OCI-LY7 (cell line): ENCODE results near the gene NENF. TPM values are rescaled to one million over a fixed set of nuclear protein-coding genes. Genes with fewer than 3 reads are reported as not detected.
"Not testable (repeated sequence)": the region's sequence is repeated elsewhere in the genome, so short reads cannot be mapped to it uniquely, and the experiment has no call there.

Experiments
- BruUV-seq: library from RNA; stranded (reverse); fragments of 400-500 nt; replicated peaks from 2 replicates; lab custom pipeline; 2021; lab: Mats Ljungman, UMichigan
- CTCF ChIA-PET: fragments of 300-600 bp; sonication (Branson Sonifier 250); formaldehyde crosslinking; loops from one replicate; lab custom pipeline; 2022; ENCODE audit warnings: antibody characterized with exemption; ENCODE audit not compliant: unreplicated experiment; lab: Charles Lee
- POLR2A ChIA-PET: fragments of 300-600 bp; sonication (Branson Sonifier 250); formaldehyde crosslinking; loops from one replicate; lab custom pipeline; 2022; ENCODE audit warnings: antibody characterized with exemption; lab: Charles Lee
- DNase-seq: peaks from one replicate; pipeline ENCODE4 v3.0.0-alpha.2; 2015; ENCODE audit warnings: low spot score
- H2AFZ ChIP-seq: fragments of 200-600 bp; sonication (generic), shearing (Covaris generic); 2 replicates; pipeline ENCODE4 v1.6.1; 2014; ENCODE audit warnings: mild to moderate bottlenecking, antibody characterized with exemption, low read length, moderate library complexity
- H3K27ac ChIP-seq: fragments of 200-600 bp; sonication (generic); 2 replicates; pipeline ENCODE4 v1.5.1; 2014; ENCODE audit warnings: mixed run types, low read depth, mild to moderate bottlenecking, moderate library complexity, low read length, inconsistent platforms; ENCODE audit not compliant: poor library complexity, severe bottlenecking
- H3K36me3 ChIP-seq: fragments of 200-600 bp; sonication (generic); 2 replicates; pipeline ENCODE4 v1.6.1; 2014; ENCODE audit warnings: mild to moderate bottlenecking, antibody characterized with exemption, low read length, moderate library complexity, mixed read lengths; ENCODE audit not compliant: insufficient read depth
- H3K4me1 ChIP-seq: fragments of 200-600 bp; sonication (generic); 2 replicates; pipeline ENCODE4 v1.5.1; 2014; ENCODE audit warnings: mild to moderate bottlenecking, low read length; ENCODE audit not compliant: insufficient read depth, poor library complexity, severe bottlenecking
- H3K4me2 ChIP-seq: fragments of 200-600 bp; sonication (generic); 2 replicates; pipeline ENCODE4 v1.6.1; 2014; ENCODE audit warnings: mild to moderate bottlenecking, low read length
- H3K4me3 ChIP-seq: fragments of 200-600 bp; sonication (generic); 2 replicates; pipeline ENCODE4 v1.5.1; 2014; ENCODE audit warnings: mild to moderate bottlenecking, low read depth, low read length; ENCODE audit not compliant: poor library complexity, severe bottlenecking
- H3K79me2 ChIP-seq: fragments of 200-600 bp; sonication (generic); 2 replicates; pipeline ENCODE4 v1.6.1; 2016; ENCODE audit warnings: low read depth, mild to moderate bottlenecking, low read length, moderate library complexity, mixed read lengths; ENCODE audit not compliant: insufficient read depth
- H3K9me2 ChIP-seq: fragments of 200-600 bp; sonication (generic); 2 replicates; pipeline ENCODE4 v1.6.1; 2016; ENCODE audit warnings: mild to moderate bottlenecking, low read length, mixed read lengths; ENCODE audit not compliant: insufficient read depth
- H3K9me3 ChIP-seq: fragments of 200-600 bp; sonication (generic); 2 replicates; pipeline ENCODE4 v1.6.1; 2014; ENCODE audit warnings: mild to moderate bottlenecking, mixed run types, low read length, mixed read lengths
- H4K20me1 ChIP-seq: fragments of 200-600 bp; sonication (generic); 2 replicates; pipeline ENCODE4 v1.6.1; 2014; ENCODE audit warnings: mild to moderate bottlenecking, antibody characterized with exemption, low read length, moderate library complexity, mixed read lengths; ENCODE audit not compliant: insufficient read depth
- EZH2phosphoT487 ChIP-seq: fragments of 200-600 bp; sonication (generic); IDR thresholded peaks from 2 replicates; pipeline ENCODE4 v1.6.1; 2018; ENCODE audit warnings: low read depth, borderline replicate concordance, mild to moderate bottlenecking, mixed run types, antibody characterized with exemption, low read length, moderate library complexity, mixed read lengths
- intact Hi-C: fragments of 100-400 bp; cut with micrococcal nuclease; formaldehyde crosslinking; loops from one replicate; pipeline ENCODE4 v1.10.0; 2022; ENCODE audit not compliant: unreplicated experiment
- total RNA-seq, 2 experiments: library from RNA; depleted of rRNA in 1 of 2; stranded (reverse); fragments of >200 nt in 1 of 2; shearing (Covaris generic) in 1 of 2; gene quantifications; 2 replicates each; pipeline ENCODE4 v1.2.3, GENCODE V29; 2014 to 2022
- TF ChIP-seq, protein P1 (sequence below): fragments of 200-600 bp; sonication (generic); conservative IDR thresholded peaks from 2 replicates; pipeline ENCODE4 v1.5.1; 2014; ENCODE audit warnings: mild to moderate bottlenecking, antibody characterized with exemption, low read length, moderate library complexity, mixed read lengths

NENF gene
- total RNA-seq, 2 experiments from 2014 or later: 12.7 to 15.5 TPM

DNA sequence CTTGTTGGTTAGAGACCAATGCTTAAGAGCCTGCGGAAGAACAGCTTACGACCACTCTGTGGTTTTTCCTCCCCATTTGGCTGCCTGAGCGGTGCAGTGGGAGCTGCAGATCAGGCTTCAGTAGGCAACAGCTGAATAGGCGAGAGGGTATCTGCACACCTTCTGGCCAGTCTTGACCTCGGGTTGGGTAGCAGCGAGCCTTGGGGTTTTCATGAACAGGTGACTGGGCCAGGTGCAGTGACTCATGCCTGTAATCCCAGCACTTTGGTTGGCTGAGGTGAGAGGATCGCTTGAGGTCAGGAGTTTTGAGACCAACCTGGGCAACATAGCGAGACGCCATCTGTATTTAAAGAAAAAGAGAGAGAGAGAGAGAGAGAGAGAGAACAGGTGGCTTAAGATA lies 41.0 kb downstream of the NENF start:
- Histone ChIP-seq H3K4me3 (no peak overlapping the region), H3K9me2 (no peaks in the 10 kb centered on the region), H3K79me2 (no peaks in the 10 kb centered on the region), H4K20me1 (no peaks in the 10 kb centered on the region), H2AFZ (no peak overlapping the region), H3K36me3 (no peaks in the 10 kb centered on the region), H3K9me3 (no peaks in the 10 kb centered on the region), H3K27ac (no peak overlapping the region), H3K4me1 (no peaks in the 10 kb centered on the region), H3K4me2 (no peak overlapping the region)
- DNase-seq: no peak
- ChIA-PET CTCF (no interaction called here), POLR2A (no interaction called here)
- intact Hi-C loops: no loop called here
- no TSS peak for BruUV-seq
- TF ChIP-seq, protein P1, sequence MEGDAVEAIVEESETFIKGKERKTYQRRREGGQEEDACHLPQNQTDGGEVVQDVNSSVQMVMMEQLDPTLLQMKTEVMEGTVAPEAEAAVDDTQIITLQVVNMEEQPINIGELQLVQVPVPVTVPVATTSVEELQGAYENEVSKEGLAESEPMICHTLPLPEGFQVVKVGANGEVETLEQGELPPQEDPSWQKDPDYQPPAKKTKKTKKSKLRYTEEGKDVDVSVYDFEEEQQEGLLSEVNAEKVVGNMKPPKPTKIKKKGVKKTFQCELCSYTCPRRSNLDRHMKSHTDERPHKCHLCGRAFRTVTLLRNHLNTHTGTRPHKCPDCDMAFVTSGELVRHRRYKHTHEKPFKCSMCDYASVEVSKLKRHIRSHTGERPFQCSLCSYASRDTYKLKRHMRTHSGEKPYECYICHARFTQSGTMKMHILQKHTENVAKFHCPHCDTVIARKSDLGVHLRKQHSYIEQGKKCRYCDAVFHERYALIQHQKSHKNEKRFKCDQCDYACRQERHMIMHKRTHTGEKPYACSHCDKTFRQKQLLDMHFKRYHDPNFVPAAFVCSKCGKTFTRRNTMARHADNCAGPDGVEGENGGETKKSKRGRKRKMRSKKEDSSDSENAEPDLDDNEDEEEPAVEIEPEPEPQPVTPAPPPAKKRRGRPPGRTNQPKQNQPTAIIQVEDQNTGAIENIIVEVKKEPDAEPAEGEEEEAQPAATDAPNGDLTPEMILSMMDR: no peak
- TF ChIP-seq EZH2phosphoT487: no peak

DNA sequence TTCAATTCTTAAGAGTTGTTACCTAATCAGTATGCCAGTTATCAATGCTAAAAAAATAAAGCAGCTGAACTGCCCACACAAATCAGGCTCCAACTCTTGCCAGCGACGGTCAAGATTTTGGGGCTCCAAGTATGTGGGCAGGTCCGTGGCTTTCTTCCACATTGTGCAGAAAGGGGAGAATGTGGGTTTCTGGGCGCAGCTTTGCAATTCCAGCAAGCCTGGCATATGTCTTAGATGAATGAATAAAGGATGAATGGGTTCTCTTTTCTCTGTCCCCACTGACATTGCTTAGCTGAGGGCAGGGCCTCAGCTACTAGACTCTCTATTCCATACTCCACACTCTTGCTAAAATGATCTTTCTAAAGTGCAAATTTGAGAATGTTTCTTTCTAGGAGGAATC lies 42.4 kb downstream of the NENF start:
- H3K36me3 ChIP-seq: no peaks in the 10 kb centered on the region
- H3K4me2 ChIP-seq: no peak overlapping the region
- ChIA-PET POLR2A (no interaction called here), CTCF (no interaction called here)
- intact Hi-C loops: loop anchor here (5.0 kb wide), 2 partner anchors 132 to 157 kb away; partner anchors contain the start of gene ATF3
- H3K79me2 ChIP-seq: no peaks in the 10 kb centered on the region
- no peaks in the 10 kb centered on the region for H4K20me1 ChIP-seq
- DNase-seq: no peak
- BruUV-seq: no TSS peak
- H3K9me2 ChIP-seq: no peaks in the 10 kb centered on the region
- TF ChIP-seq EZH2phosphoT487: no peak
- TF ChIP-seq, protein P1: no peak
- no peaks in the 10 kb centered on the region for H3K4me1 ChIP-seq
- no peak overlapping the region for H3K27ac ChIP-seq
- no peaks in the 10 kb centered on the region for H3K9me3 ChIP-seq
- no peak overlapping the region for H3K4me3 ChIP-seq
- no peak overlapping the region for H2AFZ ChIP-seq

DNA sequence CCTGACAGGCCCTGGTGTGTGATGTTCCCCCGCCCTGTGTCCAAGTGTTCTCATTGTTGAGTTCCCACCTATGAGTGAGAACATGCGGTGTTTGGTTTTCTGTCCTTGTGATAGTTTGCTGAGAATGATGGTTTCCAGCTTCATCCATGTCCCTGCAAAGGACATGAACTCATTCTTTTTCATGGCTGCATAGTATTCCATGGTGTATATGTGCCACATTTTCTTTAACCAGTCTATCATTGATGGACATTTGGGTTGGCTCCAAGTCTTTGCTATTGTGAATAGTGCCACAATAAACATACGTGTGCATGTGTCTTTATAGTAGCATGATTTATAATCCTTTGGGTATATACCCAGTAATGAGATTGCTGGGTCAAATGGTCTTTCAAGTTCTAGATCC lies 43.1 kb downstream of the NENF start:
- H3K4me1 ChIP-seq, DNase-seq, H2AFZ ChIP-seq, H3K9me2 ChIP-seq, H3K27ac ChIP-seq, H4K20me1 ChIP-seq, H3K79me2 ChIP-seq, H3K36me3 ChIP-seq, POLR2A ChIA-PET, H3K4me3 ChIP-seq, H3K9me3 ChIP-seq, H3K4me2 ChIP-seq, BruUV-seq, CTCF ChIA-PET: not testable (repeated sequence)
- intact Hi-C loops: loop anchor here (2.0 to 5.0 kb wide), 4 partner anchors 131 to 519 kb away; partner anchors contain the start of gene ATF3
